NCI-H2227 treated with DMSO at 0.1 percent for 48 hours (cell line): ENCODE results near the gene NEDD4L.
A peak's percentile ranks its signal among the peaks of the same experiment; 100 is the strongest.
"Not testable (repeated sequence)": the region's sequence is repeated elsewhere in the genome, so short reads cannot be mapped to it uniquely, and the experiment has no call there.

Source experiments
- DNase-seq: peaks from one replicate; lab custom pipeline; 2025; lab: John Stamatoyannopoulos, UW

NEDD4L gene

GRCh38 chr18:58026857-58027256 is 17.2 kb upstream of the NEDD4L start:
- DNase-seq = no peak

- no peak for DNase-seq
These were observed 16.7 kb upstream of the NEDD4L start for GRCh38 chr18:58027341-58027740.

GRCh38 chr18:58028109-58028784 is 15.8 kb upstream of the NEDD4L start:
- DNase-seq = no peak

GRCh38 chr18:58032233-58032632 is 11.8 kb upstream of the NEDD4L start:
- no peak for DNase-seq

GRCh38 chr18:58033216-58033615 is 10.8 kb upstream of the NEDD4L start:
- DNase-seq = no peak

- no peak for DNase-seq
These were observed 9.7 kb upstream of the NEDD4L start for GRCh38 chr18:58034370-58034769.

GRCh38 chr18:58037163-58037562 is 6.9 kb upstream of the NEDD4L start:
- DNase-seq = no peak

GRCh38 chr18:58038063-58038462 is 6.0 kb upstream of the NEDD4L start:
- DNase-seq = no peak

- no peak for DNase-seq
These were observed 2.4 kb upstream of the NEDD4L start for GRCh38 chr18:58041633-58042032.

GRCh38 chr18:58042826-58043490 is 1.1 kb upstream of the NEDD4L start:
- peak; percentile 32 for DNase-seq

GRCh38 chr18:58044370-58045241 is 580 bp downstream of the NEDD4L start:
- DNase-seq = peak; percentile 13

GRCh38 chr18:58045242-58046092 is 1.4 kb downstream of the NEDD4L start:
- peak; percentile 83 for DNase-seq

- no peak for DNase-seq
These were observed 2.2 kb downstream of the NEDD4L start for GRCh38 chr18:58046093-58046793.

GRCh38 chr18:58046794-58047555 is 2.9 kb downstream of the NEDD4L start:
- DNase-seq = no peak

GRCh38 chr18:58047556-58047882 is 3.5 kb downstream of the NEDD4L start:
- DNase-seq = no peak

GRCh38 chr18:58048081-58048642 is 4.1 kb downstream of the NEDD4L start:
- no peak for DNase-seq

GRCh38 chr18:58049000-58049688 is 5.1 kb downstream of the NEDD4L start:
- DNase-seq = no peak

- not testable (repeated sequence) for DNase-seq
These were observed 6.9 kb downstream of the NEDD4L start for GRCh38 chr18:58050963-58051362.

GRCh38 chr18:58051765-58052460 is 7.9 kb downstream of the NEDD4L start:
- no peak for DNase-seq
